GM12874 (cell line): Measurements from ENCODE around the gene NBAS.

ENCODE experiments used
- TF ChIP-seq, protein P1 (sequence below): IDR thresholded peaks from 2 replicates; pipeline ENCODE4 v1.5.1; 2011; ENCODE audit warnings: low read depth, mild to moderate bottlenecking, control low read depth, low read length, moderate library complexity; ENCODE audit not compliant: insufficient read depth

Gene NBAS

DNA sequence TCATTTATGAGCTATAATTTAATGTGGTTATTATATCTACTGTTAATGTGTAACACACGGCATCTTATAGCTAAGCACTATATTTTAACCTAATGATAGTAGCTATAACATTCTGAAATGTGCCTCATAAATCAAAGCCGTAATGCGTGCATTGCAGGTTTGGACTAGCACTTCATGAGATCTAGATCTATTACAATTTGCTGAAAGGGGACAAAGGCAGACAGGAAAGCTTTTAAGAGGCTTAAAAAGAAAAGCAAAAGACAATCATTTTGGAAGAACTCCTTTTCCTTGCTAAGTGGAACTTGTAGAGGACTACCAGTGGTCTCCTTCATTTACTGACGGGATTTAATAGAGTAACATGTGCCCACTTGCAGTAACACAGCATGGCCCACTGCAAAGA is 213.1 kb downstream of the NBAS start:
- TF ChIP-seq, protein P1, sequence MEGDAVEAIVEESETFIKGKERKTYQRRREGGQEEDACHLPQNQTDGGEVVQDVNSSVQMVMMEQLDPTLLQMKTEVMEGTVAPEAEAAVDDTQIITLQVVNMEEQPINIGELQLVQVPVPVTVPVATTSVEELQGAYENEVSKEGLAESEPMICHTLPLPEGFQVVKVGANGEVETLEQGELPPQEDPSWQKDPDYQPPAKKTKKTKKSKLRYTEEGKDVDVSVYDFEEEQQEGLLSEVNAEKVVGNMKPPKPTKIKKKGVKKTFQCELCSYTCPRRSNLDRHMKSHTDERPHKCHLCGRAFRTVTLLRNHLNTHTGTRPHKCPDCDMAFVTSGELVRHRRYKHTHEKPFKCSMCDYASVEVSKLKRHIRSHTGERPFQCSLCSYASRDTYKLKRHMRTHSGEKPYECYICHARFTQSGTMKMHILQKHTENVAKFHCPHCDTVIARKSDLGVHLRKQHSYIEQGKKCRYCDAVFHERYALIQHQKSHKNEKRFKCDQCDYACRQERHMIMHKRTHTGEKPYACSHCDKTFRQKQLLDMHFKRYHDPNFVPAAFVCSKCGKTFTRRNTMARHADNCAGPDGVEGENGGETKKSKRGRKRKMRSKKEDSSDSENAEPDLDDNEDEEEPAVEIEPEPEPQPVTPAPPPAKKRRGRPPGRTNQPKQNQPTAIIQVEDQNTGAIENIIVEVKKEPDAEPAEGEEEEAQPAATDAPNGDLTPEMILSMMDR: no peak

GRCh38 chr2:15346624-15347023 is 214.5 kb downstream of the NBAS start:
- TF ChIP-seq, protein P1: no peak

DNA sequence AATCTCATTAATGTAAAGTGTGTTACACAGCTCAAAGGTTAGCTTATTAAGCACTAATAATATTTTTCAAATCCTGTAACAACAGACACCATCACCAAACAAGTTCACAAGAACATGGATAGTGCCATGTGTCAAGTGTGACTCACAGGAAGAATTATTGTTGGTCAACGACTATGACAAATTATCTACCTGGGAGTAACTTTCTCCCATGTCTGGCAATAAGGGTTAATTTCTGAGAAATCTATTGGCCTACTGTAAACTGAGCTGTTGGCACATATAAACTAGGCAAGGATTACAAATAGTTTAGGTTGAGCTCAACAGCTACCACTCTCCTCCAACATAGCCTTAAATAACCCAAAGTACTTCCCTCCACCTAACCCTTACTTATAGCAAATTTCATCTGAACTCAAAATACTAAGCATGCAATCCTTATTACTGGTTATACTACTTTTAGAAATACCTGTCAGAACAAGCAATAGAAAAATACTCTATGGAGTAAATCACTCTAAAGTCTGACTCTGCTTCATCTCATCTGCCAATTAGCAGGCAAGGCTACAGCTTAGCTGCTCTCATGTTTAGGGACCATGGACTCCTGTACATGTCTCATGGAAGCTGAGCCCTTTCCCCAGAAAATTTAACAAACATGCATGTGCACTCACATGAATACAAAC is 223.0 kb downstream of the NBAS start:
- TF ChIP-seq, protein P1: no peak

GRCh38 chr2:15334644-15335326 is 226.3 kb downstream of the NBAS start:
- TF ChIP-seq, protein P1: no peak

GRCh38 chr2:15331787-15332186 is 229.3 kb downstream of the NBAS start:
- TF ChIP-seq, protein P1: no peak

DNA sequence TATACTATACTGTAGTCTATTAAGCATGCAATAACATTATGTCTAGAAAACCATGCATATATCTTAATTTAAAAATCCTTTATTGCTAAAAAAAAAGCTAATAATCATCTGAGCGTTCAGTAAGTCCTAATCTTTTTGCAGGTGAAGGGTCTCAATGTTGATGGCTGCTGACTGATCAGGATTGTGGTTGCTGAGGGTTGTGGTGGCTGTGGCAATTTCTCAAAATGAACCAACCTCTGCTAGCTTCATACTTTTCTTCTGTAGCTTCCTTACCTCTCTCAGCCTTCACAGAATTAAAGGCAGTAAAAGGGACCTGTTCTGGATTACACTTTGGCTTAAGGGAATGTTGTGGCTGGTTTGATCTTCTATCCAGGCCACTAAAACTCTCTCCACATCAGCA is 235.8 kb downstream of the NBAS start:
- TF ChIP-seq, protein P1: no peak

- TF ChIP-seq, protein P1: no peak
Observed at GRCh38 chr2:15323227-15323626, 237.9 kb downstream of the NBAS start.
